Lower leg skin (tissue), 4 donors: Measurements from ENCODE around the gene OR1F1. TPM values are rescaled to one million over a fixed set of nuclear protein-coding genes. Genes with fewer than 3 reads are reported as not detected.
"Not testable (repeated sequence)": the region's sequence is repeated elsewhere in the genome, so short reads cannot be mapped to it uniquely, and the experiment has no call there.

Experiments
- DNase-seq, 2 donors: peaks; one replicate each; pipeline ENCODE4 v3.0.0-alpha.2; 2019; ENCODE audit warnings: low spot score in 2 of 2
- H3K4me3 ChIP-seq: fragments of 200-600 bp; sonication (generic); 2 replicates; pipeline ENCODE4 v1.5.1; 2017; ENCODE audit warnings: mild to moderate bottlenecking, low read depth; ENCODE audit not compliant: poor library complexity, severe bottlenecking
- POLR2A ChIP-seq, 2 donors: fragments of 450-650 bp; IDR thresholded peaks; one replicate each; pipeline ENCODE4 v1.6.1; 2016 to 2017; ENCODE audit warnings: antibody characterized with exemption in 2 of 2, mild to moderate bottlenecking in 1 of 2, moderate library complexity in 1 of 2
- WGBS, 2 donors: methylation state at CpG; one replicate each; pipeline ENCODE4 v1.1.5; 2018; 5-methylcytosine and 5-hydroxymethylcytosine counted together
- intact Hi-C: fragments of 100-400 bp; cut with DNase I; formaldehyde crosslinking; loops from one replicate; pipeline ENCODE4 v1.15.0; 2023; ENCODE audit warnings: low total_unique reads
- total RNA-seq, 4 donors: library from RNA; depleted of rRNA; stranded (reverse); fragments of >200 nt; gene quantifications; one replicate each; pipeline ENCODE4 v1.1.0, GENCODE V29; 2016
- TF ChIP-seq, protein P1 (sequence below), 3 donors: fragments of 450-650 bp; IDR thresholded peaks; one replicate each; pipeline ENCODE4 v1.5.1; 2016; ENCODE audit warnings: antibody characterized with exemption in 3 of 3, mild to moderate bottlenecking in 3 of 3, moderate library complexity in 2 of 3

Gene OR1F1
- total RNA-seq, 4 donors from 2014 or later = not detected

DNA sequence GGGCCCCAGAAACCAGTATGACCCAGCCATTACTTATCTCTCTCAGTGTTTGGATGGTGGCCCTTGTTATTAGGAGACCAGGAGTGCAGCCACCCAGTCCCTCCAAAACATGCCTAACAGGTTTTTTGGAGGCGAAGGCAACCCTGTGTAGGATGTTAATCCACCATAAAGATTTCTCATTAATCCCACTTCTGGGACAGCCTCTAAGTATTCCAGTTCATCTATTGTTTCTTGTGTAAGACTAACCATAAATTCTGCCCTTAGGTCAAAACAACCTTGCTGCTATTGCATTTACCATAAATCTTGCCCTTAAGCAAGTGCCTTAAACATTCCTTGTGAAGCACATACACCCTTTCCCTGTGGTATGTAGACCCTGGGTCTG lies 21.5 kb upstream of the OR1F1 start:
- DNase-seq = no peak
- intact Hi-C loops = no loop called here
- no peak for TF ChIP-seq POLR2A (IDR thresholded peaks at IDR 0.05)
- TF ChIP-seq, protein P1, sequence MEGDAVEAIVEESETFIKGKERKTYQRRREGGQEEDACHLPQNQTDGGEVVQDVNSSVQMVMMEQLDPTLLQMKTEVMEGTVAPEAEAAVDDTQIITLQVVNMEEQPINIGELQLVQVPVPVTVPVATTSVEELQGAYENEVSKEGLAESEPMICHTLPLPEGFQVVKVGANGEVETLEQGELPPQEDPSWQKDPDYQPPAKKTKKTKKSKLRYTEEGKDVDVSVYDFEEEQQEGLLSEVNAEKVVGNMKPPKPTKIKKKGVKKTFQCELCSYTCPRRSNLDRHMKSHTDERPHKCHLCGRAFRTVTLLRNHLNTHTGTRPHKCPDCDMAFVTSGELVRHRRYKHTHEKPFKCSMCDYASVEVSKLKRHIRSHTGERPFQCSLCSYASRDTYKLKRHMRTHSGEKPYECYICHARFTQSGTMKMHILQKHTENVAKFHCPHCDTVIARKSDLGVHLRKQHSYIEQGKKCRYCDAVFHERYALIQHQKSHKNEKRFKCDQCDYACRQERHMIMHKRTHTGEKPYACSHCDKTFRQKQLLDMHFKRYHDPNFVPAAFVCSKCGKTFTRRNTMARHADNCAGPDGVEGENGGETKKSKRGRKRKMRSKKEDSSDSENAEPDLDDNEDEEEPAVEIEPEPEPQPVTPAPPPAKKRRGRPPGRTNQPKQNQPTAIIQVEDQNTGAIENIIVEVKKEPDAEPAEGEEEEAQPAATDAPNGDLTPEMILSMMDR (IDR thresholded peaks at IDR 0.05) = no peak
- H3K4me3 ChIP-seq = no peak overlapping the region
- WGBS, 2 donors = 11 to 17% methylated on average over 1 of the region's 1 CpG

DNA sequence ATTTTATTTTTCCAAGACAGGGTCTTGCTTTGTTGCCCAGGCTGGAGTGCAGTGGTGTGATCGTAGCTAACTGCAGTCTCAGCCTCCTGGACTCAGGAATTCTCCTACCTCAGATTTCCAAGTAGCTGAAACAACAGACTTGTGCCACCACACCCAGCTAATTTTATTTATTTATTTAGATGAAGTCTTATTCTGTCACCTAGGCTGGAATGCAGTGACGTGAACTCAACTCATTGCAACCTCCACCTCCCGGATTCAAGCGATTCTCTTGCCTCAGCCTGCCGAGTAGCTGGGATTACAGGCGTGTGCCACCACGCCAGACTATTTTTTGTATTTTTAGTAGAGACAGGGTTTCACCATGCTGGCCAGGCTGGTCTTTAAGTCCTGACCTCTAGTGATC lies 19.3 kb upstream of the OR1F1 start:
- intact Hi-C loops, H3K4me3 ChIP-seq, DNase-seq: not testable (repeated sequence)
- 63 to 64% methylated on average over 7 of the region's 7 CpGs for WGBS, 2 donors

DNA sequence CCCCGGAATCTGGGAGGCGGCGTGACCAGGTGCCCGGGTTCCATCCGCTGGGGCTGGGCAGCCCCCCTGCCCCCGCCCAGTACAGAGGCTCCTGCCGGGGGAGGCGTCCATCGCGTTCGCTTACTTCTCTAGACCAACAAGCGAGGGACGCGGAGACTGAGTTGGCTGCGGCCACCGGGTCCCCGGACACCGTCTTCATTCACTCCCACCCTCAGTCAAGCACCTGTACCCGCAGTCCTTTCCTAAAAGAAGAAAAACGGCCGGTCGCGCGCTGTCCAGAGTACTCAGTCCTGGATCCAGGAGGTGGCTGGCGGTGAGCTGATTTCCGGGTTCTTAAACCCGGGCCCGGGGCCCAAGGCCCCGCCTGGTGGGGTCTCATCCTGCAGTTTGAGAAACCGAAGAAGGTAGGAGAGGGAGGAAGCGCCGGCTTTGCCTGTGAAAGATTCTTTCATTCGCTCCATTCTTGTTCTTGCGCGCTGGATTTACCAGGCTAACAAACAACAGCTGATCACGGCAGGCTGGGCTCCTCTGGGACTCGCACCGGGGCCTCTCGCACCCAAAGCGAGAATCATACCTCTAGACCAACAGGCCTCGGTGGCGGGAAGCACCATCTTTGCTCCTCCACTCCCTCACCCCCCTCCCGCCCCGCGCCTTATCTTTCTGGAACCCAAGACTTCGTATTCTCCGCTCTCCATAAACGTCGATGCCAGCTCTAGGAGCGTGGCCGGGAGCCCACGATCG lies 17.4 kb upstream of the OR1F1 start:
- DNase-seq = no peak
- H3K4me3 ChIP-seq = no peak overlapping the region
- intact Hi-C loops = no loop called here

DNA sequence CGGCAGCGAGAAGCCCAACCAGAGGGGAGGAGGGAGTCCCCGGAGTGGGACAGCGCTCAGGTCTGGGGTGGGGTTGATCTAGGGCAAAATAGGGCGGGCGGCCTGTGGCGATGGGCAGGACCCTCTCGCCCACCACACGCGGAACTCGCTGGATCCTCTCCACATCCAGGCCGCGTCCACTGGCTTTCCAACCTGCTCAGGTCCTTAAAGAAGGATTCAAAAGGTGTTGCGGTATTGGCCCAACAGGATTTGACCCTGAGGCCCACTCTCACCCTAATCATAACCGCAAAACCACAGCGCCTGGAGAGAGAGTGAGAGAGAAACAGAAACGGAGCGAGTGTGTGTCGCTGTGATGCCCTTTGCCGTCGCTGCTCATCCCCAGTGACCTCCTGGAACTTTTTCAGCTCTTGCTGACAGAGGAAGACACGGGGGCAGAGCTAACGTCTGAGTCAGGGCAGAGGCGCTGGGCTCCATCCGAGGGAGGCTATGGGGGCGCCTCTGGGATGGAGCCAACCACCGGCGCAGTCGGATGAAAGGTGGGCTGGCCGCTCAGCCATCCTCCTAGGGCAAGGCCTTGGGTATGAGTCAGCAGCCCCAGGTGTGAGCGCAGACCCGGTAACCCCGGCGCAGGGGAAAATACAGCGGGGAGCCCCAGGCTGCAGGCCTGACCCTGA lies 16.7 kb upstream of the OR1F1 start:
- 5 to 6% methylated on average over 29 to 31 of the region's 35 CpGs for WGBS, 2 donors
- no peak for DNase-seq
- no peak overlapping the region for H3K4me3 ChIP-seq

More for the DNA sequence above, 17.4 kb upstream of the OR1F1 start:
- TF ChIP-seq POLR2A (IDR thresholded peaks at IDR 0.05) = no peak
- TF ChIP-seq, protein P1 (IDR thresholded peaks at IDR 0.05) = no peak
- 2 to 3% methylated on average over 51 of the region's 53 CpGs for WGBS, 2 donors

DNA sequence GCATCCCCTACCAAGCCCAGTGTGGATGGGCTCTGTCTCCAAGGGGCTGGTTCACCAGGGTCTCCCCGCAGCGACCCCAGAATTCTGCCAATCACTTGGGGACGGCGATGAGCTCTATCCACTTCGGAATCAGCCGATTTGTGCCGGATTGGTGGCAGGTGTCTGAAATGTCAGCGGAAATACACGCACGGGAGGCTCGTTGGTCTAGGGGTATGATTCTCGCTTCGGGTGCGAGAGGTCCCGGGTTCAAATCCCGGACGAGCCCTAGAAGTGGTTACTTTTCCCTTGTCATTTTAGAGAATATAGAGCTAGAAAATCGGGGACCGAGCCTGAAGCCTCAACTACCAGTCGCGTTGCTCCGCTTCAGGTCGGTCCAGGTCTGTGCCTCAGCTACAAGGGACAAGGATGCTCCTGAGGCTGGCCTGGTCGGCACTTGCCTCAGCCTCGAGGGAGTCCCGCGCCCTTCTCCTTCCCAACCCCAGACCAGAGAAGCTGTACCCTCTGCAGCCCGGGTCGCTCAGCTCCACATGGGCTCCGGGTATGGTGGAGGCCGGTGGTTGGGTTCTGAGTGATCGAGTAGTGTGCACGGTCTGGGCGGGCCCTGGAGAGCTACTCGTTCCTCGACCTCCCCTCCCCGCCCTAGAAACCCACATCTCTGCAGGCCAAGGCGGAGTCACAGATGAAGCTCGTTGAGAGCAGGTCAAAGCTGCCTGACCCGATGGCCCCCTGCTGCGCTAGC lies 16.0 kb upstream of the OR1F1 start:
- intact Hi-C loops = no loop called here
- 9 to 11% methylated on average over 37 to 39 of the region's 41 CpGs for WGBS, 2 donors
- TF ChIP-seq POLR2A (IDR thresholded peaks at IDR 0.05) = no peak
- DNase-seq = no peak
- H3K4me3 ChIP-seq = no peak overlapping the region

More for the DNA sequence above, 16.7 kb upstream of the OR1F1 start:
- intact Hi-C loops = no loop called here
- no peak for TF ChIP-seq POLR2A (IDR thresholded peaks at IDR 0.05)
- TF ChIP-seq, protein P1 (IDR thresholded peaks at IDR 0.05) = no peak

DNA sequence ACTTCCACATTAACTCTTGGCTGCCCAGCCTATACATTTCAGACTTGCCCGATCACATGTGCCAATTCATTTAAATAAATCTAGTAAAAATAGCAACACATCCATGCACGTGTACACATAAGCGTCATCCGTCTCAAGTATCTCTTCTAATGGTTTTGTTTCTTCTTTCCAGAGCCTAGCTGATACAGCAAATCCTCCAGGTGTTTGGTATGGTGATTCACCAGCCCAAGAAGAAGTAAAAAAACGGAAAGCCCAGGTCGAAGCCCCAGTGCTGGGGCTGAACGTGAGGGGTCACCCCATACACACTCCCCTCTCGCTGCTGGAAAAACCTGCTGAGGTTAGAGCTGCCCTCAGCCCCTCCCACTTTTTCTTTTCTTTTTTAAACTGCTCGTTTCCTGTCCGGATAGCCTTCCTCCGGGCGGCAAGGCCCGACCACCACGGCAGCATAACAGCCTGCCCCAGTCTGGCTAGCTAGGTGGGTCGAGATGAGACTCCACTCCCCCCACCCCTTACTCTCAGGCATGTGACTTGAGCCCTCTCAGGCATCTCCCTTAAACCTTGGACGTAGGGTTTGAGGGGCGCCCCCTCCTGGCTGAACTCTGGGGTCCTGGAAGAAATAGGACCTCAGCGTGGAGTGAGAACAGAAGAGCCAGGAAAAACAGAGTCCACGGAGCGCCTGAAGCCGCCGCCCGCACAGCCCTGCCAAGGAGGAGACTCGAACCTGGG lies 13.9 kb upstream of the OR1F1 start:
- DNase-seq = no peak
- no peak overlapping the region for H3K4me3 ChIP-seq
- WGBS, 2 donors = 7 to 10% methylated on average over 24 of the region's 24 CpGs
- TF ChIP-seq POLR2A (IDR thresholded peaks at IDR 0.05) = no peak
- TF ChIP-seq, protein P1 (IDR thresholded peaks at IDR 0.05) = no peak
- intact Hi-C loops = no loop called here
